ENCODE measurements around the gene DDX55.

DDX55 gene

DNA sequence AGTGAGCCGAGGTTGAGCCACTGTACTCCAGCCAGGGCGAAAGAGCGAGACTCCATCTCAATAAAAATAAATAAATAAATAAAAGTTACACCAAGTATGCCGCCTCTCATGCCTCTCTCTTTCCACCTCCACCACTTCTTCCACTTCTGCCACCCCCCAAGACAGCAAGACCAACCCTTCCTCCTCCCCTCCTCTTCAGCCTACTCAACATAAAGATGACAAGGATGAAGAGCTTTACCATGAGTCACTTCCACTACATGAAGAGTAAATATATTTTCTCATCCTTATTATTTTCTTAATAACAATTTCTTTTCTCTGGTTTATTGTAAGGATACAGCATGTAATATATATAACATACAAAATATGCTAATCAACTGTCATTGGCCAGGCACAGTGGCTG is 21.1 kb upstream of the DDX55 start:
- no peak overlapping the region for H3K4me3 ChIP-seq (ENCODE audit: low read depth, low read length, poor library complexity, severe bottlenecking)
- H2AFZ ChIP-seq (ENCODE audit: low read length): no peak overlapping the region

GRCh38 chr12:123591702-123592481 is 10.0 kb upstream of the DDX55 start:
- H3K79me2 ChIP-seq (ENCODE audit: insufficient read depth, low read length): 0 out of 2 replicates have a peak, but pooled peaks cover under 1% of the 10 kb centered on the region
- TF ChIP-seq EZH2 (IDR thresholded peaks at IDR 0.05; ENCODE audit: borderline replicate concordance, low read length) (no peak), CTCF (IDR thresholded peaks at IDR 0.05; ENCODE audit: low read length) (no peak)
- no peak overlapping the region for H3K4me2 ChIP-seq (ENCODE audit: low read length)

More for the DNA sequence above, 21.1 kb upstream of the DDX55 start:
- no peaks in the 10 kb centered on the region for H3F3A ChIP-seq (ENCODE audit: insufficient read depth, low read length)
- TF ChIP-seq CTCF (IDR thresholded peaks at IDR 0.05; ENCODE audit: low read length) (no peak), EZH2 (IDR thresholded peaks at IDR 0.05; ENCODE audit: borderline replicate concordance, low read length) (no peak)
- peaks cover 4% of the 10 kb centered on the region; the same call in 1 of the 2 replicates for H3K9me3 ChIP-seq (ENCODE audit: low read length)
- H3K4me1 ChIP-seq (ENCODE audit: insufficient read depth, low read length, severe bottlenecking): peaks cover 26% of the 10 kb centered on the region
- no peaks in the 10 kb centered on the region; the same call in 1 of the 2 replicates for H3K27me3 ChIP-seq (ENCODE audit: insufficient read depth, low read length)
- H3K4me2 ChIP-seq (ENCODE audit: low read length): no peak overlapping the region
- H3K27ac ChIP-seq (ENCODE audit: low read depth, low read length, poor library complexity, severe bottlenecking): no peak overlapping the region
- H3K9ac ChIP-seq (ENCODE audit: low read length): no peak overlapping the region
- H4K20me1 ChIP-seq (ENCODE audit: insufficient read depth, low read length): peaks cover 2% of the 10 kb centered on the region; the same call in 1 of the 2 replicates
- no peaks in the 10 kb centered on the region; the same call in 1 of the 2 replicates for H3K36me3 ChIP-seq (ENCODE audit: insufficient read depth, low read length)
- no peaks in the 10 kb centered on the region for H3K9me2 ChIP-seq (ENCODE audit: low read depth, low read length)
- peaks cover 13% of the 10 kb centered on the region for H3K79me2 ChIP-seq (ENCODE audit: insufficient read depth, low read length)

GRCh38 chr12:123595729-123596128 is 6.2 kb upstream of the DDX55 start:
- Histone ChIP-seq H3K36me3 (ENCODE audit: insufficient read depth, low read length) (peaks cover 75% of the 10 kb centered on the region), H3K27ac (ENCODE audit: low read depth, low read length, poor library complexity, severe bottlenecking) (no peak overlapping the region), H4K20me1 (ENCODE audit: insufficient read depth, low read length) (no peaks in the 10 kb centered on the region), H3K9me3 (ENCODE audit: low read length) (no peaks in the 10 kb centered on the region), H3K79me2 (ENCODE audit: insufficient read depth, low read length) (no peaks in the 10 kb centered on the region), H3K4me2 (ENCODE audit: low read length) (no peak overlapping the region), H2AFZ (ENCODE audit: low read length) (no peak overlapping the region), H3K4me3 (ENCODE audit: low read depth, low read length, poor library complexity, severe bottlenecking) (no peak overlapping the region), H3K27me3 (ENCODE audit: insufficient read depth, low read length) (no peaks in the 10 kb centered on the region), H3K9me2 (ENCODE audit: low read depth, low read length) (no peaks in the 10 kb centered on the region), H3F3A (ENCODE audit: insufficient read depth, low read length) (peaks cover 2% of the 10 kb centered on the region; the same call in 1 of the 2 replicates), H3K4me1 (ENCODE audit: insufficient read depth, low read length, severe bottlenecking) (peaks cover 2% of the 10 kb centered on the region), H3K9ac (ENCODE audit: low read length) (no peak overlapping the region)
- no peak for TF ChIP-seq EZH2 (IDR thresholded peaks at IDR 0.05; ENCODE audit: borderline replicate concordance, low read length)
- no peak for TF ChIP-seq CTCF (IDR thresholded peaks at IDR 0.05; ENCODE audit: low read length)

More at GRCh38 chr12:123591702-123592481, 10.0 kb upstream of the DDX55 start:
- H4K20me1 ChIP-seq (ENCODE audit: insufficient read depth, low read length): no peaks in the 10 kb centered on the region
- H3K27ac ChIP-seq (ENCODE audit: low read depth, low read length, poor library complexity, severe bottlenecking): no peak overlapping the region
- no peak overlapping the region for H2AFZ ChIP-seq (ENCODE audit: low read length)
- no peaks in the 10 kb centered on the region for H3K9me3 ChIP-seq (ENCODE audit: low read length)
- H3K9me2 ChIP-seq (ENCODE audit: low read depth, low read length): no peaks in the 10 kb centered on the region
- no peaks in the 10 kb centered on the region for H3K4me1 ChIP-seq (ENCODE audit: insufficient read depth, low read length, severe bottlenecking)
- peaks cover 92% of the 10 kb centered on the region for H3K36me3 ChIP-seq (ENCODE audit: insufficient read depth, low read length)
- no peaks in the 10 kb centered on the region for H3K27me3 ChIP-seq (ENCODE audit: insufficient read depth, low read length)
- H3K4me3 ChIP-seq (ENCODE audit: low read depth, low read length, poor library complexity, severe bottlenecking): no peak overlapping the region
- no peak overlapping the region for H3K9ac ChIP-seq (ENCODE audit: low read length)
- H3F3A ChIP-seq (ENCODE audit: insufficient read depth, low read length): no peaks in the 10 kb centered on the region

All from OCI-LY1 (cell line).